LNCAP (cell line): ENCODE results near the gene SLC49A4.

Experiments used
- TF ChIP-seq, protein P1 (sequence below): fragments of 450-650 bp; IDR thresholded peaks from 2 replicates; pipeline ENCODE4 v1.5.1; 2017; ENCODE audit warnings: mild to moderate bottlenecking

SLC49A4 gene

DNA sequence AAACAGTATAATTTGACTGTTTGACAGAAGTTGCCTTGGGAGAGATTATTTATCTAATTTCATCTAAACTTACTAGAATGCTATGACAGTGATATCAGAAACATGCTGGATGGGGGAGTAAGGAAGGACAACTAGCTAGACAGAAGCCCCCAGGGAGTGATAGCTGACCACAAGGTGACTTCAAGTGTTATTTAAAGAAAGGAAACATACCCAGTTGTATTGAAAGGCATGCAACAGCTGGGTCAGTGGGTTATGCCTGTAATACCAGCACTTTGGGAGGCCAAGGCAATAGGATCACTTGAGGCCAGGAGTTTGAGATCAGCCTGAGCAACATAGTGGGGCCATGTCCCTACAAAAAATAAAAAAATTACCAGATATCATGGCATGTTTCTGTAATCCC, 69.6 kb downstream of the SLC49A4 start:
- TF ChIP-seq, protein P1, sequence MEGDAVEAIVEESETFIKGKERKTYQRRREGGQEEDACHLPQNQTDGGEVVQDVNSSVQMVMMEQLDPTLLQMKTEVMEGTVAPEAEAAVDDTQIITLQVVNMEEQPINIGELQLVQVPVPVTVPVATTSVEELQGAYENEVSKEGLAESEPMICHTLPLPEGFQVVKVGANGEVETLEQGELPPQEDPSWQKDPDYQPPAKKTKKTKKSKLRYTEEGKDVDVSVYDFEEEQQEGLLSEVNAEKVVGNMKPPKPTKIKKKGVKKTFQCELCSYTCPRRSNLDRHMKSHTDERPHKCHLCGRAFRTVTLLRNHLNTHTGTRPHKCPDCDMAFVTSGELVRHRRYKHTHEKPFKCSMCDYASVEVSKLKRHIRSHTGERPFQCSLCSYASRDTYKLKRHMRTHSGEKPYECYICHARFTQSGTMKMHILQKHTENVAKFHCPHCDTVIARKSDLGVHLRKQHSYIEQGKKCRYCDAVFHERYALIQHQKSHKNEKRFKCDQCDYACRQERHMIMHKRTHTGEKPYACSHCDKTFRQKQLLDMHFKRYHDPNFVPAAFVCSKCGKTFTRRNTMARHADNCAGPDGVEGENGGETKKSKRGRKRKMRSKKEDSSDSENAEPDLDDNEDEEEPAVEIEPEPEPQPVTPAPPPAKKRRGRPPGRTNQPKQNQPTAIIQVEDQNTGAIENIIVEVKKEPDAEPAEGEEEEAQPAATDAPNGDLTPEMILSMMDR = no peak

DNA sequence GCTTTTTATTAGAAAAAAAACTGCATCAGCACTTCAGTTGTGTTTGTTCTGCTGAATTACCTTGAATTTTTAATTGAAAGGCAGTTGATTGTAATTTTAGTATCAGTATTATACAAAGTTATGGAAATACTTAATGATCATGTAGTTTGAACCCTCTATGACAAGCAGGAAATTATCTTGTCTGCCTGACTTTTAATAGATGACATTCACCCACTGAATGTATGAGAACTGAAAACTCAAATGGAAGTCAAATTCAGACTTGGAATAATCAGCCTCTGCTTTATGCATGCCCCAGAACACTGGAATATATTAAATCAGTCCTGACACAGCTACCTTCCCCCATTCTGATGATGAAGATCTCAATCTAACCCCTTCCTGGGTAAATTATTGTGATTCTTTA, 73.5 kb downstream of the SLC49A4 start:
- TF ChIP-seq, protein P1 = no peak

DNA sequence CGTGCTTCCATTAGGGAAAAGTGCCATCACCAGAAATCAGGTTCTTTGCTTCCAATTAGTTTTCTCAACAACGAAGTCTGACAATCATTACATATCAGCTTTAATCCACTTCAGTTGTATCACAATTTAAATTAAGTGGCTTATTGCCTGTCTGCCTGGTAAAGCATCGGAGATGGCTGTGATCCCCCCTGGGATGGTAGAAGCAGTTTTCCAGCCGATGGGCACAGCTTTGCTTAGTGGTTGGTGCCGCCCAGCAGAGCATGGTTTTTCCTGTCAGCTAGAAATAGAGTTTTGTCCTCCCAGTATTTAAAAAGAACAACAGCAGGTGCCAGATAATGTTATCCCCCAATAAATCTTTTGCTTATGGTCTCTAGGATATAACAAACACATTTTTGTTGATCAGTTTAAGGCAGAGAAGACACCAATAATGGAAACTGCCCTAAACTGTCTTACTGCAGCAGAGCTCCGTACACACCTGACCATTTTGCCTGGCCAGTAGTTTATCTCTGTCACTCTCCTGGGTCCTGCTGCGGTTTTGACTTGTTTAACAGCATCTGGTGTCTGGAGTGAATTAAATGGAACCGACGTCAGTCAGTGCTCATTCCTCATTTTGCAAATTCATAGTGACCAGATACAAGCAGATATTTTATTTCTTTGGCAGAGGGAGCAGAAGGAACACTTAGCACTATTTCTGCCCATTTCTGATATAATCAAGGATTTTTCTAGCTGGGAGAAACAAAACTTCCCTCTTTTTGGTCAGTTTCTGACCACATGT, 79.1 kb downstream of the SLC49A4 start:
- TF ChIP-seq, protein P1 = no peak

DNA sequence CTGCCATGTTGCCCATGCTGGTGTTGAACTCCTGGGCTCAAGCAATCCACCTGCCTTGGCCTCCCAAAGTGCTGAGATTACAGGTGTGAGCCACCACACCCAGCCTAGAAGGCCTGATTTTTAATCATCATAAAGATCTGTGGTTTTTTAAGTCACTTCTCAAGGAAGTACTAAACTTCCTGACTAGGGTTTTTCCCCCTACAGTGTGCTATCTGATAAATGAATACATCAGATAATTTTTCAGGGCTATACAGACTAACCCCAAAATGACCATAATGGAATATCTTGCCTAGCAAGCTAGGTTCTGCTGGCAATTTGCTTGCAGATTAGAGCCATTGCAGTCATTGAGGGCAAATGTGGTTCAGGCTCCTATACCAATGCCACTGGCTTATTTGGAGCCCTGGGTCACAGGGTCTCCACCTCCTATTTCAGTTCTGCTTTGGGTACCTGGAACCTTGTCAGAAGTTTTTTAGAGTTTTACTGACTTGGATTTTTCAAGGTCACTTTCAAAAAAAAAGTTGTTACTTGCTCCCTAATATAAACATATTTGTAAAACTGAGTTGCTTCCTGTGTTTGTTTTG, 80.8 kb downstream of the SLC49A4 start:
- TF ChIP-seq, protein P1 = no peak

DNA sequence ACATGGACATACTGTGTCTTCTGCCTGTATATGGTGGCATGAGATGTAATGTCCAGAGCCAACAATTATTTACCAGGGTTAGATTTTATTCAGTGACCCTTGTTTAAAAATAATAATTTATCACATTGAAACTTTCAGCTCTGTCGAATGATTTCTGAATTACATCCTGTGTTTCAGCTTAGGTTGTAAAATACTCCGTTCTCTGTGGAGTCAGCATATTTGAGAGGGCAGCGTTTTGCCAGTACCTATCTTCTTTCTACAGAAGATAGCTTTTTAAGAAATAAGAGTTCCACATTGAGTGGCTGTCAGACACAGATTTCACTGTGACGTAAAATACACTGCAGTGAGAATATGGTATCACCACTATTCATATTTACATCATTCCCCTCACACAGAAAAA, 85.3 kb downstream of the SLC49A4 start:
- TF ChIP-seq, protein P1 = no peak

DNA sequence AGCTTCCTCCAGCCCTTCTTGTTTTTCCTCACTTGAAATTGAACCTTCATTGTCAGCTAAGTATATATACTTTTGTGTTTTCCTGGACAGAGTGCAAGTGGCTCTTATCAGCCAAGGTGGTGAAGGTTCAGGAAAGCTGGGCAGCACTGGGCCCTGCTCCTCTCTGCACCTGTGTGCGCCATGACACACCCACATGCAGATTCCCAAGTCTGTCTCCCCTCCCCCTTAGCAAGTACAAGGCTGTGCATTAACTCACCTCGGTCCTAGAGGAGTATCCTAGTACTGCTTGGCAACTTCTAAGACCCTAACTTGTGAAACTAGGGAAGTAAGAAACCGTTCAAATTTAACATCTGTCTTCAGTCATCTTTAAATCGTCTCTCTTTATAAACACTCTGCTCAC, 85.8 kb downstream of the SLC49A4 start:
- TF ChIP-seq, protein P1 = no peak

DNA sequence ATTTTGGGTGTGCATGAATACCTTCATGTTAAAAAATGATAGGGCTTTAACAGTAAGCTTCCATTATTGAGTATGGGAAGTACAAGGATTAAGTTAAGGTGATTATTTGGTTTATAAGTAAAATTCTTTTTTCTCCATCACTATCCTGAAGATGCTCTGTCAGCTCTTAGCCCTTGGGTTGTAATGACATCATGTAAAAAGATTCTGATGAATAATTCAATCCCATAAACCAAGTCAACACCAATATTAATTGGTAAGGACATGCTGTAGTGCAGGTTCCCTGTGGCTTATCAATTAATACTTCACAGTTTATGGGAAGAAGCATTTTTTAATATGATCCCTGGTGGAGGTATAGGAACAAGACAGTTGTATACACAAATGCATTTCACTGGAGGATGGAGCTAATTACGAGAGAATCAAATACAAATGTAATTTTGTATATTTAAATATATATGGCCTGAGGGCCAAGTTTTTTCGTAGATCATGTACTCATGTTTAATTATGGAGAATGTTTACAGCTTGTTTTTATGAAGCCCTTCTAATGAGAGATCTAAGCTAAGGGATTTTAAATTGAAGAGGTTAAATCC, 87.6 kb downstream of the SLC49A4 start:
- TF ChIP-seq, protein P1 = no peak
